COLO668 (cell line): Measurements from ENCODE around the gene ATL1.
A peak's percentile ranks its signal among the peaks of the same experiment; 100 is the strongest.
"Not testable (repeated sequence)": the region's sequence is repeated elsewhere in the genome, so short reads cannot be mapped to it uniquely, and the experiment has no call there.

Experiments used
- DNase-seq: peaks from one replicate; lab custom pipeline; 2025; ENCODE audit not compliant: unreplicated experiment; lab: John Stamatoyannopoulos, UW

The ATL1 gene

GRCh38 chr14:50534416-50534815 is 25.5 kb upstream of the ATL1 start:
- DNase-seq, result no peak

- DNase-seq, result no peak
Measured at GRCh38 chr14:50534997-50535396, 24.9 kb upstream of the ATL1 start.

DNA sequence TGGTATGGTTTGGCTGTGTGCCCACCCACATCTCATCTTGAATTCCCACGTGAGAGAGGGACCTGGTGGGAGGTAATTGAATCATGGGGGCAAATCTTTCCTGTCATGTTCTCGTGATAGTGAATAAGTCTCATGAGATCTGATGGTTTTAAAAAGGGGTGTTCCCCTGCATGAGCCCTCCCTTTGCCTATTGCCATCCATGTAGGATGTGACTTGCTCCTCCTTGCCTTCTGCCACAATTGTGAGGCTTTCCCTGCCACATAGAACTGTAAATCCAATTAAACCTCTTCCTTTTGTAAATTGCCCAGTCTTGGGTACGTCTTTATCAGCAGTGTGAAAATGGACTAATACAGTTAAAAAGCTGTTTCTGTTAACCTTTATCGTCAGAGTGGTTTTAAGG is 21.9 kb upstream of the ATL1 start:
- not testable (repeated sequence) for DNase-seq

GRCh38 chr14:50539051-50539450 is 20.9 kb upstream of the ATL1 start:
- DNase-seq, result no peak

- no peak for DNase-seq
Measured at GRCh38 chr14:50541159-50541567, 18.8 kb upstream of the ATL1 start.

- peak; percentile 68 for DNase-seq
Measured at GRCh38 chr14:50542941-50543418, 17.0 kb upstream of the ATL1 start.

DNA sequence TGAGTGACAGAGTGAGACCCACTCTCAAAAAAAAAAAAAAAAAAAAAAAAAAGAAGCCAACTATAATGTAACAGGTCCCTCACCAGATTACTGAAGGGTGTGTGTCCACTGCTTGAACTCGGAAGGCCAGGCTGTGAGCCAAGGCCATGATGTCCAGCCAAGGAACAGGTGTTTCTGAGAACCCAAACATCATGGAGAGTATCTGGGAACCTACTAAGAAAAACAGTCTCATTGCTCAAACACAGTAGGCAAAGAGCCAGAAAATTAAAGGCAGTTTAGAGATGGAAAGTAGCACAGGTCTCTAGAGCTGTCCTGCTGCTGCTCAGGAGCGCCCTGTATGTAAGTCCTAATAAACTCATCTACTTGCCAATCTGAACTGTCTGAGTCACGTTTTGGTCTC is 15.0 kb upstream of the ATL1 start:
- no peak for DNase-seq

DNA sequence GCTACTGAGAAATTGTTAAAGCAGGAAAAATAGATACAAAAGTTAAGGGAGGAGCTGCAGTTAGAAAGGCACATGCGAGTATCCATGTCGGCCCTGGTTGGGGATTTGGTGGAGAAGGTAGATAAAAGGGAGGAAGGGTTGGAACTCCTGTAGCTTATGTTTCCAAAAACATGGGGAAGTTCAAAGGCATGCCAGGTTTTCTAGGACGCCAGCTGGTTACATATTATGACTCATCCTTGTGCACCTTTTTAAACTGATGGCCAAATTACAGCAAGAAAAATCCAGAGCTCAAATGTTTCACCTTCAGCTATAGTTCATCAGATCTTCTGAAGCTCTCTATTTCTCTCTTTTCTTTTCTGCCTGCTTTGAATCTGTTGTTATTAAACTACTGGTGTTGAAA is 14.3 kb upstream of the ATL1 start:
- DNase-seq, result peak; percentile 23

- no peak for DNase-seq
Measured at GRCh38 chr14:50550294-50550693, 9.7 kb upstream of the ATL1 start.

DNA sequence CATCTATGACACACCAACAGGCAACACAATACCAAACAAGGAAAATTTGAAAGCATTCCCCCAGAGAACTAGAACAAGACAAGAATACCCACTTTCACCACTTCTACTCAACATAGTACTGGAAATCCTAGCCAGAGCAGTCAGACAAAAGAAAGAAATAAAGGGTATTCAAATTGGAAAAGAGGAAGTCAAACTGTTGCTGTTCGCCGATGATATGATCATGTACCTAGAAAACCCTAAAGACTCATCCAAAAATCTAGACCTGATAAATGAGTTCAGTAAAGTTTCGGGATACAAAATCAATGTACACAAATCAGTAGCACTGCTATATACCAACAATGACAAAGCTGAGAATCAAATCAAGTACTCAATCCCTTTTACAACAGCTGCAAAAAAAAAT is 8.1 kb upstream of the ATL1 start:
- no peak for DNase-seq

DNA sequence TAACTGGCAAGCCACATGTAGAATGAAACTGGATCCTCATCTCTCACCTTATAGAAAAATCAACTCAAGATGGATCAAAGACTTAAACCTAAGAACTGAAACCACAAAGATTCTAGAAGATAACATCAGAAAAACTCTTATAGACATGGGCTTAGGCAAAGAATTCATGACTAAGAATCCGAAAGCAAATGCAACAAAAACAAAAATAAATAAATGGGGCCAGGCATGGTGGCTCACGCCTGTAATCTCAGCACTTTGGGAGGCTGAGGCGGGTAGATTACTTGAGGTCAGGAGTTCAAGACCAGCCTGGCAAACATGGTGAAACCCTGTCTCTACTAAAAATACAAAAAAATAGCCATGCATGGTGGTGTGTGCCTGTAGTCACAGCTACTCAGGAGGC is 7.1 kb upstream of the ATL1 start:
- DNase-seq, result not testable (repeated sequence)

- DNase-seq, result peak; percentile 83
Measured at GRCh38 chr14:50560931-50561285, 963 bp downstream of the ATL1 start.

- no peak for DNase-seq
Measured at GRCh38 chr14:50562841-50563240, 2.9 kb downstream of the ATL1 start.

DNA sequence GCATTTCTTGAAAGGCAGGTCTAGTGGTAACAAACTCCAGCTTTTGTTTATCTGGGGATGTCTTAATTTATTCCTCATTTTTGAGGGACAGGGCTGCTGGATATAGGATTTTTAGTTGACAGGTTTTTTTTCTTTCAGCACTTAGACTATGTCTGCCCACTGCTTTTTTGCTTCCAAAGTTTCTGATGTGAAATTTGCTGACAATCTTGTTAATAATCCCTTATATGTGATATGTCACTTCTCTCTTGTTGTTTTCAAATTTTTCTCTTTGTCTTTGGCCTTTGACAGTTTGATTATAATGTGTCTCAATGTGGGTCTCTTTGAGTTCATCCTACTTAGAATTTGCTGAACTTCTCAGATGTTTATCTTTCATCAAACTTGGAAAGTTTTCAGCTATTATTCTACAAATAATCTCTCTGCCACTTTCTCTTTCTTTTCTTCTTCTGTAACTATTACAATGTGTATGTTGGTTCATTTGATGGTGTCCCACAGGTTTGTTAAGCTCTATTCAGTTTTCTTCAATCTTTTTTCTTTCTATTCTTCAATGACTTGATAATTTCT is 9.8 kb downstream of the ATL1 start:
- no peak for DNase-seq

DNA sequence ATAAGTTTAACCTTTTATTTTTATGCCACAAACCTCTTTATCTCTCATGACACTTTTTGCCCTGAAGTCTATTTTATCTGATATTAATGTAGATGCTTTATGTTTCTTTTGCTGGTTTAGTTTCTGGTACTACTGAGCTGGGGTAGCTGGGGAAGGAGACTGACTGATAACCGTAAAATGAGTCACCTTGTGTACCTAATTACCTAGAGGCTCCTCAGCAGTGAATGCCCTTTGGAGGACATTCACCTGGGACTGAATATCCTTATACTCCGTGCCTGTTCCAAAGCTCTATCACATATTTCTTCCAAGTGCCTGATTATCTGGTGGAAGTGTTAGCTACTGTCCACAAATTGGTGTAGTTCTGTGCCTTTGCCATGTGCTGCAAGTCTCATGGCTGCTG is 13.9 kb downstream of the ATL1 start:
- DNase-seq, result no peak

GRCh38 chr14:50575769-50576168 is 15.8 kb downstream of the ATL1 start:
- DNase-seq, result no peak

GRCh38 chr14:50577982-50578381 is 18.0 kb downstream of the ATL1 start:
- no peak for DNase-seq

- no peak for DNase-seq
Measured at GRCh38 chr14:50578433-50578832, 18.5 kb downstream of the ATL1 start.

DNA sequence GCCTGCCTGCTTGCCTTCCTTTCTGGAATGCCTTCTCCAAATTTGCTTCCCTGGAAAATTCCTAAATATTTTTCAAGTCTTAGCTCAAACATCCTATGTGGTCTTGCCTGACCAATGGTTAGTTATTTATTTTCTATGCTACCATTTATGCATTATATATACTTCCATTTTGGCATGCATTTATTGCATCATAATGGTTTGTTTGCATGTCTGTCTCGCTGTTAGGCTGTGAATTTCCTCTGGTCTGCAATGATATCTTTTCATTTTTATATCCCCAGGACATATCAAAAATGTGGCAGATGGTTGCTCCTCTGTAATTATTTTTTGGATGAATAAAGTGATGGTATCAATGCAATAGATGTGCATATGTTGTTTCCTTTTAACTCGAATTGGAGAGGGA is 30.5 kb downstream of the ATL1 start:
- DNase-seq, result no peak

DNA sequence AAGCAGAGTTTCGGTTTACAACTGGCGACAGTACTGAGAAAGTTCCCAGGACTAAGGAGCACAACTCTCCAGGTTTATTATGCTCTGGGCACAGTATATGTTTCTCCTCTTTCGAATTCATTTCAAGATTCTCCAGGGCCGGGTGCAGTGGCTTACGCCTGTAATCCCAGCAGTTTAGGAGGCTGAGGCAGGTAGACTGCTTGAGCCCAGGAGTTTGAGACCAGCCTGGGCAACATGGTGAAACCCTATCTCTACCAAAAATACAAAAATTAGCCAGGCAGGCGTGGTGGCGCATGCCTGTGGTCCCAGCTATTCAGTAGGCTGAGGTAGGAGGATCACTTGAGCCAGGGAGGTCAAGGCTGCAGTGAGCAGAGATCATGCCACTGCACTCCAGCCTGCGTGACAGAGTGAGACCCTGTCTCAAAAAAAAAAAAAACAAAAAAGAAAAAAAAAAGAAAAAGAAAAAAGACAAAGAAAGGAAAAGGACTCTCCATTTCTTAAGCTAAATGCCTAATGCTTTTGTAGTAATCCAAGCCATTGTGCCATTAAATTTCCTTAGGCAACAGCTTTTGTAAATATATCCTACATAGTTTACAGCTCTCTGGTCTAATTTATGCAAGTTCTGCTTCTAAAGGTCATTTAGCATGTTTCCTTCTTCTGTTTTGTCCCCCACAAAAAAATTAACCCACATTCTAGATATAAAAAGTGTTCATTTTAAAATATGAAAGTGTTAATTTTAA is 34.8 kb downstream of the ATL1 start:
- DNase-seq, result no peak

DNA sequence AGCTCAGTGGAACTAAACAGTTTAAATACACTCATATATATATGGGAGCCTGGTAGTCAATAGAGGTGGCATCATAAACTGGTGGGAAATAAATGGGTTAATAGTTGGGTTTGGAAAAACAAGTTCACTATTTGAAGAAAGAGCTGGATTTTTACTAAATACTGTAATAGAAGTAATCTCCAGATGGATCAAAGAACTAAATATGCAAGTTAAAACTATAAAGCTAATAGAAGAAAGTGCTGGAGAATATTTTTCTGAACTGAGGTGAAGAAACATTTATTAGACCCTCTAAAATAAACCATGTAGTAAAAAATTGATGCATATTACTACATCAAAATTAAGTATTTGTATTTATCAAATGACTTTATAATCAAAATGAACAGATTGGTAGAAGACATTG is 38.8 kb downstream of the ATL1 start:
- no peak for DNase-seq

DNA sequence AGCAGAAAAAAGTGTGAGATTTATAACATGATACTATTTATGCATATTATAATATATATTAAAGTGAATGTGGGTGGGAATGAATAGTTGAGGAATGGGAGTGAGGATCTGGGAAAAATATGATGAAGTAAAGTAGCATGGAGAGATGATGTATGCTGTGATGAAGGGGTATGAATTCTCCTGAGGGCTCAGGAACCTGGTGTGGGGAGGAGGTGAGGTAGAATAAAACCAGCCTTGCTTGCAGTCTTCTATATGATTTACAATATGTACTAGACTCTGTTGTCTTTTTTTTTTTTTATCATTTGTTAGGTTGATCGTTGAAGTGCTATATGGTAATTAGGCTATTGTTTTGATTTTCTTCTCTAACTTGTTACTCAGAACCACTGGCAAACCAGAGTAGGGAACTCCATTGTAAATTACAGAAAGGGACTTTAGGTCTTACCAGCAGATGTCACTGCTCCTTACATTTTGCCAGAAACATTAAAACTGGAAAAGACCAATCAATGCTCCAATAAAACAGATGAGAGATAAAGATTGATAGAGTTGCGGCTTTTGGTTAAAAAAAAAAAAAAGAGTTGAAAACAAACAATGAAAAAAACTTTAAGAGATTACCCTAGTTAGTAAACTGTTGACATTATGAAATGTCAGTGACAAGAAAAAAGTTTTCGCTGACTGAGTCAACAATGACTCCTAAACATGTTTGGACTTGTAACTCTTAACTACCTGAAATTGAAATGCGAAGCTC is 39.9 kb downstream of the ATL1 start:
- DNase-seq, result no peak
